SK-N-SH treated with all-trans-retinoic acid at 6 μM for 48 hours (cell line): ENCODE data around the gene DMD.

Source experiments
- ATAC-seq: fragments of 200-7000 bp; cut with Tn5 transposase; 3 replicates; pipeline ENCODE4 v1.9.1; 2020; ENCODE audit warnings: mild to moderate bottlenecking, moderate library complexity
- ARNTL ChIP-seq: fragments of 450-650 bp; formaldehyde crosslinking; IDR thresholded peaks from 2 replicates; pipeline ENCODE4 v1.5.0; 2020; ENCODE audit warnings: low read depth, mild to moderate bottlenecking, moderate library complexity, borderline replicate concordance
- BACH2 ChIP-seq: fragments of 250-450 bp; sonication (Bioruptor Pico); IDR thresholded peaks from 2 replicates; pipeline ENCODE4 v1.9.0; 2021; ENCODE audit warnings: mild to moderate bottlenecking, borderline replicate concordance
- CSDC2 ChIP-seq: fragments of 250-450 bp; sonication (Bioruptor Pico); IDR thresholded peaks from 2 replicates; pipeline ENCODE4 v1.5.0; 2020; ENCODE audit warnings: mild to moderate bottlenecking, moderate library complexity
- ESRRG ChIP-seq: fragments of 250-450 bp; sonication (Bioruptor Pico); IDR thresholded peaks from 2 replicates; pipeline ENCODE4 v1.6.1; 2021; ENCODE audit warnings: mild to moderate bottlenecking
- GLIS3 ChIP-seq: fragments of 250-450 bp; sonication (Bioruptor Pico); IDR thresholded peaks from 2 replicates; pipeline ENCODE4 v1.5.0; 2020; ENCODE audit warnings: mild to moderate bottlenecking, moderate library complexity
- ISL1 ChIP-seq: fragments of 250-450 bp; sonication (Bioruptor Pico); IDR thresholded peaks from 2 replicates; pipeline ENCODE4 v2.1.2; 2022; ENCODE audit warnings: mild to moderate bottlenecking, moderate library complexity
- OSR1 ChIP-seq: fragments of 250-450 bp; sonication (Bioruptor Pico); IDR thresholded peaks from 2 replicates; pipeline ENCODE4 v1.8.0; 2022; ENCODE audit warnings: moderate library complexity, mild to moderate bottlenecking, inconsistent platforms
- PPARA ChIP-seq: fragments of 250-450 bp; sonication (Bioruptor Pico); IDR thresholded peaks from 2 replicates; pipeline ENCODE4 v1.5.0; 2020; ENCODE audit warnings: mild to moderate bottlenecking, borderline replicate concordance
- RARB ChIP-seq: fragments of 250-450 bp; sonication (Bioruptor Pico); IDR thresholded peaks from 2 replicates; pipeline ENCODE4 v1.8.0; 2021; ENCODE audit warnings: mild to moderate bottlenecking, moderate library complexity
- SNAI2 ChIP-seq: fragments of 250-450 bp; sonication (Bioruptor Pico); IDR thresholded peaks from 2 replicates; pipeline ENCODE4 v1.5.0; 2020; ENCODE audit warnings: mild to moderate bottlenecking, moderate library complexity
- TCF4 ChIP-seq: fragments of 250-450 bp; sonication (Bioruptor Pico); IDR thresholded peaks from 2 replicates; pipeline ENCODE4 v1.8.0; 2021; ENCODE audit warnings: mild to moderate bottlenecking, moderate library complexity, borderline replicate concordance
- TOX ChIP-seq: fragments of 250-450 bp; sonication (Bioruptor Pico); IDR thresholded peaks from 2 replicates; pipeline ENCODE4 v1.8.0; 2021; ENCODE audit warnings: mild to moderate bottlenecking, moderate library complexity, borderline replicate concordance
- ZC3H10 ChIP-seq: fragments of 250-450 bp; sonication (Bioruptor Pico); IDR thresholded peaks from 2 replicates; pipeline ENCODE4 v1.5.1; 2021; ENCODE audit warnings: mild to moderate bottlenecking, moderate library complexity
- ZFP3 ChIP-seq: fragments of 250-450 bp; sonication (Bioruptor Pico); IDR thresholded peaks from 2 replicates; pipeline ENCODE4 v1.5.0; 2020; ENCODE audit warnings: mild to moderate bottlenecking, moderate library complexity
- ZFP30 ChIP-seq: fragments of 450-650 bp; formaldehyde crosslinking; IDR thresholded peaks from 2 replicates; pipeline ENCODE4 v1.5.0; 2022; ENCODE audit warnings: mild to moderate bottlenecking, moderate library complexity
- ZNF565 ChIP-seq: fragments of 450-650 bp; formaldehyde crosslinking; conservative IDR thresholded peaks from 2 replicates; pipeline ENCODE4 v1.5.0; 2020; ENCODE audit warnings: low read depth, mild to moderate bottlenecking, moderate library complexity
- ZNF70 ChIP-seq: fragments of 450-650 bp; formaldehyde crosslinking; IDR thresholded peaks from 2 replicates; pipeline ENCODE4 v1.5.0; 2020; ENCODE audit warnings: mild to moderate bottlenecking, moderate library complexity
- ZNF8 ChIP-seq: fragments of 450-650 bp; formaldehyde crosslinking; IDR thresholded peaks from 2 replicates; pipeline ENCODE4 v1.5.0; 2020; ENCODE audit warnings: mild to moderate bottlenecking, moderate library complexity
- TF ChIP-seq, protein P1 (sequence below): fragments of 250-450 bp; sonication (Bioruptor Pico); IDR thresholded peaks from 2 replicates; pipeline ENCODE4 v1.5.0; 2020; ENCODE audit warnings: mild to moderate bottlenecking, moderate library complexity
- TF ChIP-seq, protein P2 (sequence below): fragments of 250-450 bp; sonication (Bioruptor Pico); IDR thresholded peaks from 2 replicates; pipeline ENCODE4 v1.8.0; 2020; ENCODE audit warnings: mild to moderate bottlenecking, moderate library complexity, borderline replicate concordance
- TF ChIP-seq, protein P3 (sequence below): fragments of 250-450 bp; sonication (Bioruptor Pico); IDR thresholded peaks from 2 replicates; pipeline ENCODE4 v1.5.1; 2020; ENCODE audit warnings: low read depth, mild to moderate bottlenecking, moderate library complexity
- TF ChIP-seq, protein P4 (sequence below): fragments of 250-450 bp; sonication (Bioruptor Pico); IDR thresholded peaks from 2 replicates; pipeline ENCODE4 v1.5.1; 2021; ENCODE audit warnings: mild to moderate bottlenecking, moderate library complexity
- TF ChIP-seq, protein P5 (sequence below): fragments of 250-450 bp; sonication (Bioruptor Pico); IDR thresholded peaks from 2 replicates; pipeline ENCODE4 v1.8.0; 2021; ENCODE audit warnings: low read depth, mild to moderate bottlenecking, moderate library complexity, borderline replicate concordance

The DMD gene

DNA sequence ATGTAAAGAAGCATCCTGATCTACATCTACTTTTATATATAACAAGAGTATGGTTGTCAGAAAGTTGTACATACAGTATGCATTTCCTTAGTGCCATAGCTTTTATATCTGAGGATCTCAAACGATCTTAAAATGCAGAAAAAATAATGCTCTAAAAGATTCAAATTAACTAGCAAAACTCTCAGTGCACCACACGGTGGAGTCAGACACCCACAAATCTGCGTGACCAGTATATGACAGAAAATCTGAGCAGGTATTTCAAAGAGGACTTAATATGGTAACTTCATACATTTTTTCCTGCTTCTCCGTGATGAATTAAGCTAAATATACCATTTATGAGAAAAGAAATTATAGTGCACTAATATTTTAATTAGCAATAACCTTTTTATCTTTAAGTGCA is 803.0 kb downstream of the DMD start:
- TF ChIP-seq, protein P1, sequence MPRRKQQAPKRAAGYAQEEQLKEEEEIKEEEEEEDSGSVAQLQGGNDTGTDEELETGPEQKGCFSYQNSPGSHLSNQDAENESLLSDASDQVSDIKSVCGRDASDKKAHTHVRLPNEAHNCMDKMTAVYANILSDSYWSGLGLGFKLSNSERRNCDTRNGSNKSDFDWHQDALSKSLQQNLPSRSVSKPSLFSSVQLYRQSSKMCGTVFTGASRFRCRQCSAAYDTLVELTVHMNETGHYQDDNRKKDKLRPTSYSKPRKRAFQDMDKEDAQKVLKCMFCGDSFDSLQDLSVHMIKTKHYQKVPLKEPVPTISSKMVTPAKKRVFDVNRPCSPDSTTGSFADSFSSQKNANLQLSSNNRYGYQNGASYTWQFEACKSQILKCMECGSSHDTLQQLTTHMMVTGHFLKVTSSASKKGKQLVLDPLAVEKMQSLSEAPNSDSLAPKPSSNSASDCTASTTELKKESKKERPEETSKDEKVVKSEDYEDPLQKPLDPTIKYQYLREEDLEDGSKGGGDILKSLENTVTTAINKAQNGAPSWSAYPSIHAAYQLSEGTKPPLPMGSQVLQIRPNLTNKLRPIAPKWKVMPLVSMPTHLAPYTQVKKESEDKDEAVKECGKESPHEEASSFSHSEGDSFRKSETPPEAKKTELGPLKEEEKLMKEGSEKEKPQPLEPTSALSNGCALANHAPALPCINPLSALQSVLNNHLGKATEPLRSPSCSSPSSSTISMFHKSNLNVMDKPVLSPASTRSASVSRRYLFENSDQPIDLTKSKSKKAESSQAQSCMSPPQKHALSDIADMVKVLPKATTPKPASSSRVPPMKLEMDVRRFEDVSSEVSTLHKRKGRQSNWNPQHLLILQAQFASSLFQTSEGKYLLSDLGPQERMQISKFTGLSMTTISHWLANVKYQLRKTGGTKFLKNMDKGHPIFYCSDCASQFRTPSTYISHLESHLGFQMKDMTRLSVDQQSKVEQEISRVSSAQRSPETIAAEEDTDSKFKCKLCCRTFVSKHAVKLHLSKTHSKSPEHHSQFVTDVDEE, result no peak
- no peak for TF ChIP-seq SNAI2 (CRISPR knock-in tag)
- TF ChIP-seq, protein P2, sequence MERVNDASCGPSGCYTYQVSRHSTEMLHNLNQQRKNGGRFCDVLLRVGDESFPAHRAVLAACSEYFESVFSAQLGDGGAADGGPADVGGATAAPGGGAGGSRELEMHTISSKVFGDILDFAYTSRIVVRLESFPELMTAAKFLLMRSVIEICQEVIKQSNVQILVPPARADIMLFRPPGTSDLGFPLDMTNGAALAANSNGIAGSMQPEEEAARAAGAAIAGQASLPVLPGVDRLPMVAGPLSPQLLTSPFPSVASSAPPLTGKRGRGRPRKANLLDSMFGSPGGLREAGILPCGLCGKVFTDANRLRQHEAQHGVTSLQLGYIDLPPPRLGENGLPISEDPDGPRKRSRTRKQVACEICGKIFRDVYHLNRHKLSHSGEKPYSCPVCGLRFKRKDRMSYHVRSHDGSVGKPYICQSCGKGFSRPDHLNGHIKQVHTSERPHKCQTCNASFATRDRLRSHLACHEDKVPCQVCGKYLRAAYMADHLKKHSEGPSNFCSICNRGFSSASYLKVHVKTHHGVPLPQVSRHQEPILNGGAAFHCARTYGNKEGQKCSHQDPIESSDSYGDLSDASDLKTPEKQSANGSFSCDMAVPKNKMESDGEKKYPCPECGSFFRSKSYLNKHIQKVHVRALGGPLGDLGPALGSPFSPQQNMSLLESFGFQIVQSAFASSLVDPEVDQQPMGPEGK (CRISPR knock-in tag), result no peak
- TF ChIP-seq ZFP3, result no peak
- TF ChIP-seq GLIS3 (CRISPR knock-in tag), result no peak
- no peak for TF ChIP-seq ZNF70 (CRISPR knock-in tag)
- TF ChIP-seq ISL1, result no peak
- no peak for TF ChIP-seq TOX (CRISPR knock-in tag)
- no peak for TF ChIP-seq TCF4
- TF ChIP-seq ESRRG (CRISPR knock-in tag), result no peak
- TF ChIP-seq BACH2 (CRISPR knock-in tag), result no peak
- no peak for TF ChIP-seq OSR1 (CRISPR knock-in tag)
- TF ChIP-seq ZNF8 (CRISPR knock-in tag), result no peak
- TF ChIP-seq RARB (CRISPR knock-in tag), result no peak
- ATAC-seq, result no peak

DNA sequence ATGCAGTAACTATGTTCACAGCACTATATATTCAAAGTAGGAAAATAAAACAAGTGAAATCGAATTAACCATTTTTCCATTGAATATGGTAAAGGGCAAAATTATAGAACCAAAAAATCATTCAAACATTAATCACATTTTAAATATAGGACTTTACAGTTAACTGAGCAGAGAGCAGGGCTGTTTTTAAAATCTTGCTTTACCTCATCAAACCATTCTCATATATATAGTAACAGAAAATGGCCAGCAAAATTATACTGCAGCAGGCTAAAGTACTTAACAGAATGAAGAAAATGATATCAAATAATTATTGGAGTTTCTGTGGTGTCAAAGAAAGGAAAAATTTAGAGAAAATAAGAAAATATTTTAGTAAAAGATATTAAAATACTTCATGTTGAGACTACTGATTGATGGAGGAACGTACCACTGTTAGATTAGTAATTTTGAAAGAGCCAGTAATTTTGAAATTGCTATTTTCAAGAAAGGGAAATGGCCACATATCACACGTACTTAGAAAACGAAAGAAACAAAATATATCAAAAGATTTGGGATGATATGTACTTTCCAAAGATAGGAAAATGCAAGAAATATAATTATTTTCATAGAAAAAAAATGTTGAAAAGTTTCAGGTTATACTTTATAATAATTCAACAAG is 813.7 kb downstream of the DMD start:
- no peak for TF ChIP-seq SNAI2 (CRISPR knock-in tag)
- no peak for TF ChIP-seq CSDC2
- TF ChIP-seq ZC3H10, result no peak
- TF ChIP-seq OSR1 (CRISPR knock-in tag), result no peak
- no peak for TF ChIP-seq ZFP30 (CRISPR knock-in tag)
- TF ChIP-seq GLIS3 (CRISPR knock-in tag), result no peak
- TF ChIP-seq, protein P3, sequence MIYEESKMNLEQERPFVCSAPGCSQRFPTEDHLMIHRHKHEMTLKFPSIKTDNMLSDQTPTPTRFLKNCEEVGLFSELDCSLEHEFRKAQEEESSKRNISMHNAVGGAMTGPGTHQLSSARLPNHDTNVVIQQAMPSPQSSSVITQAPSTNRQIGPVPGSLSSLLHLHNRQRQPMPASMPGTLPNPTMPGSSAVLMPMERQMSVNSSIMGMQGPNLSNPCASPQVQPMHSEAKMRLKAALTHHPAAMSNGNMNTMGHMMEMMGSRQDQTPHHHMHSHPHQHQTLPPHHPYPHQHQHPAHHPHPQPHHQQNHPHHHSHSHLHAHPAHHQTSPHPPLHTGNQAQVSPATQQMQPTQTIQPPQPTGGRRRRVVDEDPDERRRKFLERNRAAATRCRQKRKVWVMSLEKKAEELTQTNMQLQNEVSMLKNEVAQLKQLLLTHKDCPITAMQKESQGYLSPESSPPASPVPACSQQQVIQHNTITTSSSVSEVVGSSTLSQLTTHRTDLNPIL, result no peak
- TF ChIP-seq ESRRG (CRISPR knock-in tag), result no peak
- TF ChIP-seq, protein P1, result no peak
- no peak for TF ChIP-seq ARNTL (CRISPR knock-in tag)
- TF ChIP-seq ZNF565 (CRISPR knock-in tag), result no peak
- TF ChIP-seq TOX (CRISPR knock-in tag), result no peak
- TF ChIP-seq PPARA (CRISPR knock-in tag), result no peak
- no peak for TF ChIP-seq TCF4
- TF ChIP-seq BACH2 (CRISPR knock-in tag), result no peak
- TF ChIP-seq, protein P4, sequence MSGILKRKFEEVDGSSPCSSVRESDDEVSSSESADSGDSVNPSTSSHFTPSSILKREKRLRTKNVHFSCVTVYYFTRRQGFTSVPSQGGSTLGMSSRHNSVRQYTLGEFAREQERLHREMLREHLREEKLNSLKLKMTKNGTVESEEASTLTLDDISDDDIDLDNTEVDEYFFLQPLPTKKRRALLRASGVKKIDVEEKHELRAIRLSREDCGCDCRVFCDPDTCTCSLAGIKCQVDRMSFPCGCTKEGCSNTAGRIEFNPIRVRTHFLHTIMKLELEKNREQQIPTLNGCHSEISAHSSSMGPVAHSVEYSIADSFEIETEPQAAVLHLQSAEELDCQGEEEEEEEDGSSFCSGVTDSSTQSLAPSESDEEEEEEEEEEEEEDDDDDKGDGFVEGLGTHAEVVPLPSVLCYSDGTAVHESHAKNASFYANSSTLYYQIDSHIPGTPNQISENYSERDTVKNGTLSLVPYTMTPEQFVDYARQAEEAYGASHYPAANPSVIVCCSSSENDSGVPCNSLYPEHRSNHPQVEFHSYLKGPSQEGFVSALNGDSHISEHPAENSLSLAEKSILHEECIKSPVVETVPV (CRISPR knock-in tag), result no peak
- TF ChIP-seq ZNF70 (CRISPR knock-in tag), result no peak
- TF ChIP-seq, protein P5, sequence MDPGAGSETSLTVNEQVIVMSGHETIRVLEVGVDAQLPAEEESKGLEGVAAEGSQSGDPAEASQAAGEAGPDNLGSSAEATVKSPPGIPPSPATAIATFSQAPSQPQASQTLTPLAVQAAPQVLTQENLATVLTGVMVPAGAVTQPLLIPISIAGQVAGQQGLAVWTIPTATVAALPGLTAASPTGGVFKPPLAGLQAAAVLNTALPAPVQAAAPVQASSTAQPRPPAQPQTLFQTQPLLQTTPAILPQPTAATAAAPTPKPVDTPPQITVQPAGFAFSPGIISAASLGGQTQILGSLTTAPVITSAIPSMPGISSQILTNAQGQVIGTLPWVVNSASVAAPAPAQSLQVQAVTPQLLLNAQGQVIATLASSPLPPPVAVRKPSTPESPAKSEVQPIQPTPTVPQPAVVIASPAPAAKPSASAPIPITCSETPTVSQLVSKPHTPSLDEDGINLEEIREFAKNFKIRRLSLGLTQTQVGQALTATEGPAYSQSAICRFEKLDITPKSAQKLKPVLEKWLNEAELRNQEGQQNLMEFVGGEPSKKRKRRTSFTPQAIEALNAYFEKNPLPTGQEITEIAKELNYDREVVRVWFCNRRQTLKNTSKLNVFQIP (CRISPR knock-in tag), result no peak
- no peak for TF ChIP-seq ISL1
- ATAC-seq, result no peak
